Neural cell (in vitro differentiated cells): ENCODE measurements around the gene TSPEAR.

Experiments used
- POLR2AphosphoS5 ChIP-seq: IDR thresholded peaks from 2 replicates; pipeline ENCODE4 v1.6.1; 2012
- RAD21 ChIP-seq: fragments of 450-650 bp; conservative IDR thresholded peaks from 2 replicates; pipeline ENCODE4 v1.6.1; 2014; ENCODE audit warnings: antibody characterized with exemption, mild to moderate bottlenecking, moderate library complexity
- TAF1 ChIP-seq: IDR thresholded peaks from 2 replicates; pipeline ENCODE4 v1.6.1; 2012; ENCODE audit warnings: low read depth

GRCh38 chr21:44516828-44517174 lies 194.6 kb downstream of the TSPEAR start:
- TF ChIP-seq RAD21 (no peak), POLR2AphosphoS5 (no peak), TAF1 (no peak)
